Activated CD4-positive, alpha-beta T cell treated with anti-CD3 and anti-CD28 coated beads for 48 hours (primary cell): ENCODE data around the gene ZNF561.
A peak's percentile ranks its signal among the peaks of the same experiment; 100 is the strongest.
"Not testable (repeated sequence)": the region's sequence is repeated elsewhere in the genome, so short reads cannot be mapped to it uniquely, and the experiment has no call there.

ENCODE experiments used
- DNase-seq: peaks from one replicate; pipeline ENCODE4 v3.0.0-alpha.2; 2020

ZNF561 gene

DNA sequence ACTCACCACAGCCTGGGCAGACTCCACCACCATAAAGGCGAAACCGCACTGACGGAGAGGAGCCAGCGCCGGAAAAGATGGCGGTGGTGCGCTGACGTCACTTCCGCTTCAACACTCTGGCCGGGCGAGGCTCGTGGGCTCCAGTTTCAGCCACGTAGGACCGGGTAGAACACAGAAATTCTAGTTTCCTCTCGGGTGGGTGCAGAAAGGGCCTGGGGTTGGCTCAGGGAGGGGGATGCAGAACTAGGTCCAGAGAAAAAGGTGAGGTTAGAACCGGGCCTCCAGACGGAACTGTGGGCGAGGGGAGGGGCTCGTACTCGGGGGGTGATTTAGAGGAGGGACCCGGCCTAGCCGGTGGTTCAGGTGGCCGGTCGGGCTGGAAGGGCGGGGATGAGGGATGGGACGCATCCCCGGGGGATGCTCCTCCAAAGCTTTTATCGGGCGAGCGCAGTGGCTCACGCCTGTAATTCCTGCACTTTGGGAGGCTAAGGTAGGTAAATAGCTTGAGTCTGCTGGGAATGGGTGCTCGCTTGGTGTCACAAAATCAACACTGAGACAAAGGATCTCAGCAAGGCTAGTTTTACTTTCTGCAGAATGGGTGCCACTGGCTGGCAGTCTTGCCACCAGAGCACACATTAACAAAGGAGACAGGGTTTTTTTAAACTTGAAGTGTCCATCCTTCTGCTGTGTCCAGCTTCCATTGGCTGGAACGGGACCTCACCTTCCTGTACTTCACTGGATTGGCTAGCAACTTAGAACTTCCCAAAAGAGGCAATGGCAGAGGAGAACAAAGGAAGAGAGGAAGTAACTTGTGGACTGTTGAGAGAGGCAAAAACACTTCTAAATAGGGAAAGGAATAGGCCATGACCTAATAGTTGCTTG is at the start of gene ZNF561:
TSS of gene ZNF561 (minus strand) at position 77 of the 882 bp plus-strand sequence. CDS start 1,776 bp downstream, outside the sequence.
- peak; percentile 92 for DNase-seq

DNA sequence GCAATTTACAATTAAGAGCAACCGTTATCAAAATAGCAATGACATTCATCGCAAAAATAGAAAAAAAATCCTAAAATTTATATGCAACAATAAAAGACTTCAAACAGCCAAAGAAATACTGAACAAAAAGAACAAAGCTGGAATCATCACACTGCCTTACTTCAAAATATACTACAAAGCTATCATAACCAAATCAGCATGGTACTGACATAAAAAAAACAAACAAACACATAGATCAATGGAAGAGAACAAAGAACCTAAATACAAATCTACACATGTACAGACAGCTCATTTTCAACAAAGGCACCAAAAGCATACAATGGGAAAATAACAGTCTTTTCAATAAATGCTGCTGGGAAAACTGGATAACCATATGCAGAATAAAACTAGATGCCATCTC is 47.5 kb upstream of the ZNF561 start:
- DNase-seq = no peak

DNA sequence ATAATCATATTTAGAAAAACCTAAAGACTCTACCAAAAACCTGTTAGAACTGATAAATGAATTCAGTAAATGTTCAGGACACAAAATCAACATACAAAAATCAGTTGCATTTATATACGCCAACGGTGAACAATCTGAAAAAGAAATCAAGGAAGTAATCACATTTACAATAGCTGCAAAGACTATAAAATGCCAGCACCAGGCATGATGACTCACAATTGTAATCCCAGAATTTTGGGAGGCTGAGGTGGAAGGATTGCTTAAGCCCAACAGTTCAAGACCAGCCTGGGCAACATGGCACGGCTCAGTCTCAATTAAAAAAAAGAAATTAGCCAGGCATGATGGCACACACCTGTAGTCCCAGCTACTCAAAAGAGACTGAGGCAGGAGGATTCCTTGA is 46.9 kb upstream of the ZNF561 start:
- no peak for DNase-seq

DNA sequence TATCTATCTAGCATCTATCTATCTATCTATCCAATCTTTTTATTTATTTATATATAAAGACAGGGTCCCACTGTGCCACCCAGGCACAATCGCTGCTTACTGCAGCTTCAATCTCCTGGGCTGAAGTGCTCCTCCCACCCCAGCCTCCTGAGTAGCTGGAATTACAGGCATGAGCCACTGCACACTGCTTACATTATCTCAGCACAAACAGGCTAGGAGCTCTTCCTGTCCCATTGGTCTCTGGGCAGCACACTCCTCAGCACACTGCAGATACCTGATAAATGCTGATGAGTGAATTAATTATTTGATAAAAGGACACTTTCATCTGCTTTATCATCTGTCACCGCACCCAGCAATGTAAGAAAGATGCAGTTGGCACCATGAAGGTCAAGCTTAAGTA is 37.7 kb upstream of the ZNF561 start:
- DNase-seq = no peak

DNA sequence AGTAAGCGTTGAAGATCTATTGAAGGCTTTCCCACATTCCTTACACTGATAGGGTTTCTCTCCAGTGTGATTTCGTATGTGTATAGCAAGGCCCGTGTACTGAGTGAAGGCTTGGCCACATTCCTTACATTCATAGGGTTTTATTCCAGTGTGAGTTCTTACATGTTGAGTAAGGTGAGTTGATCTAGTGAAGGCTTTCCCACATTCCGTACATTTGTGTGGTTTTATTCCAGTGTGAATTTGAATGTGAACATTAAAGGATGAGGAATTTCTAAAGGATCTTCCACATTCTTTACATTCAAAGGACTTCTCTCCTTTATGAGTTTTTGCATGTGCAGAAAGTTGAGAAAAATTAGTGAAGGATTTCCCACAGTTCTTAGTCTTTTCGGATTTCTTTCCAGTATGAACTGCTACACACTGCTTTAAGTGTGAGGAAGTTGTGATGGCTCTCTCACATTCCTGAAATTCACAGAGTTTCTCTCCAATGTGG is 32.1 kb upstream of the ZNF561 start:
- not testable (repeated sequence) for DNase-seq

DNA sequence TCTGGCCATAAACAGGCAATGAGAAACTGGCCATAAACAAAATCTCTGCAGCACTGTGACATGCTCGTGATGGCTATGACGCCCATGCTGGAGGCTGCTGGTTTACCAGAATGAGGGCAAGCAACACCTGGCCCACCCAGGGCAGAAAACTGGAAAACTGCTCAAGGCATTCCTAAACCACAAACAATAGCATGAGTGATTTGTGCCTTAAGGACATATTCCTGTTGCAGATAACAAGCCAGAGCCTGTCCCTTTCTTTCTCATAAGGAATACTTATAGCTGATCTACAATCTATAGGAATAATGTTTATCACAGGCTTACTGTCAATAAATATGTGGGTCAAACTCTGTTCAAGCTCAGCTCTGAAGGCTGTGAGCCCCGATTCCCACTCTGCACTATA is 30.4 kb upstream of the ZNF561 start:
- not testable (repeated sequence) for DNase-seq

DNA sequence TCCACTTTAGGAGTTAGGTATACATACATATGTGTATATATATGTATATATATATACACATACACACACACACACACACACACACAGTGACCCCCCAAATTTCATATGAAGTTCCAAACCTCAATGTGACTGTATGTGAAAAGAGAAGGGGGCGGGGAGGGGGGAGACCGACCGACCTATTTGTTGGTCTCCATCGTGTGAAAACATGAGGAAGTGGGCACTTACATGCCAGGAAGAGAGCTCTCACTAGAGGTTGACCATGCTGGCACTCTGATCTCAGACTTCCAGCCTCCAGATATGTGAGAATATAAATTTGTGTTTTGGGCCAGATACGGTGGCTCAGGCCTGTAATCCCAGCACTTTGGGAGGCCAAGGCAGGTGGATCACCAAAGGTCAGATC is 29.3 kb upstream of the ZNF561 start:
- no peak for DNase-seq

DNA sequence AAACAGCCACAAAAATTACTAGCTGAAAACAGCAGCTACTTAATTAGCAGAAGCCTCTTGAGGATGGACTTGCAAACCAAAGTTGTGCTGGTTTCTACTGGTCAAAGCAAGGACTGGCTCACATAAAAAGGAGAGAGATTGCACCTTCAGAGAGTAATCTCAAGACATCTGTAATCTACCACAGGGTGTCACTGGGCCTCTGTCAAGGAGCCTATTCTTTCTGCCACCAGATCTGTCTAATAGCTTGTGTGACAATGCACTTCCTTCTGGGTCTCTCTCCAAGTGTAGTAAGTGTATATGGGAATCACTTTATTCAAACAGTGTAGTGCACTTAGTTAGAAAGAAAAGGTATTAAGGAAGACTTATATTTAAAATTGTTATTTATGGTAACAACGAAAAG is 24.4 kb upstream of the ZNF561 start:
- DNase-seq = no peak

DNA sequence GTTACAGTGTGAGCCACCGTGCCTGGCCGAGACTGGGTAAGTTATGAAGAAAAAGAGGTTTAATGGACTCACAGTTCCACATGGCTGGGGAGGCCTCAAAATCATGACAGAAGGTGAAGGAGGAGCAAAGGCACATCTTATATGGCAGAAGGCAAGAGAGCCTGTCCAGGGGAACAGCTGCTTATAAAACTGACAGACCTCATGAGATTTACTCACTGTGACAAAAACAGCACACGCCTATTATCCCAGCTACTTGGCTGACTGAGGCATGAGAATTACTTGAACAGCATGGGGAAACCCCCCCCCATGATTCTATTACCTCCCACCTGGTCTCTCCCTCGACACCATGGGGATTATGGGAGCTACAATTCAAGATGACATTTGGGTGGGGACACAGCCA is 23.4 kb upstream of the ZNF561 start:
- no peak for DNase-seq

DNA sequence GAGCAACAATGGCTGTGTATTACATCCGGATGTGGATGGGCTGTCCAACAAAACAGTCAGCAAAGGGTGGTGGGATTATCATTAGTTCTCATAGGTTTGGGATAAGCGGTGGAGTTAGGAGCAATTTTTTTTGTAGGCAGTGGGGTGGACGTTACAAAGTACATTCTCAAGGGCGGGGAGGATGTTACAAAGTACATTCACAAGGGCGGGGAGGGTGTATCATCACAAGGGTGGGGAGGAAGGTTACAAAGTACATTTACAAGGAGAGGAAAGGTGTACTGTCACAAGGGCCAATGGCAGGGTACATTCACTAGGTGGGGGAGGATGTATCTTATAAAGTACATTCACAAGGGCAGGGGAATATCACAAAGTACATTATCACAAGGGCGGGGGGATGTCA is 20.8 kb upstream of the ZNF561 start:
- peak; percentile 18 for DNase-seq

DNA sequence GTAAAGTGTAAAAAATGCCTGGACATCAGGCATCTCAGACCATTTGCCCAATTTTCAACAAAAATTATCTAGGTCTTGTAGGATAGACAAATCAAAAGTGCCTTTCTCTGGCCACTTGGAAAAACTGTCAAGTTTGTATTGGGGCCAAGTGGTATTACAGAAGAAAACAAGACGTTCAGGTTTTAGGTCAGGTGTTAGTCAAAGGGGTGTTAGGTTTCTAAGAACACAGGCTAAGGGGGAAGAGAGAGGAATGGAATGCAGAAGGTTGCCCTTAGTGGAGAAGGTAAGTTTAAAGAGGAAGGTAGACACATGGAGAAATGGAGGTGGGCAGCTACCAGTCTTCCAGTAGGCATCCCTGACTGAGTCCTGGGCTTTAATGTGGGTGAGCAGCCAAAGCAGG is 19.9 kb upstream of the ZNF561 start:
- DNase-seq = no peak

DNA sequence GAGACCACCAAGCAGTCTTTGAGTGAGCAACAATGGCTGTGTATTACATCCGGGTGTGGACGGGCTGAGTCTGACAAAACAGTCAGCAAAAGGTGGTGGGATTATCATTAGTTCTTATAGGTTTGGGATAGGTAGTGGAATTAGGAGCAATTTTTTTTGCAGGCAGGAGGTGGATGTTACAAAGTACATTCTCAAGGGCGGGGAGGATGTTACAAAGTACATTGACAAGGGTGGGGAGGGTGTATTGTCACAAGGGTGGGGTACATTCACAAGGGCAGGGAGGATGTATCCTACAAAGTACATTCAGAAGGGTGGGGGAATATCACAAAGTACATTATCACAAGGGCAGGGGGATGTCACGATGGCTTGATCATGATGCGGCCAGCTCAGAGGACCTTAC is 15.0 kb upstream of the ZNF561 start:
- DNase-seq = no peak

DNA sequence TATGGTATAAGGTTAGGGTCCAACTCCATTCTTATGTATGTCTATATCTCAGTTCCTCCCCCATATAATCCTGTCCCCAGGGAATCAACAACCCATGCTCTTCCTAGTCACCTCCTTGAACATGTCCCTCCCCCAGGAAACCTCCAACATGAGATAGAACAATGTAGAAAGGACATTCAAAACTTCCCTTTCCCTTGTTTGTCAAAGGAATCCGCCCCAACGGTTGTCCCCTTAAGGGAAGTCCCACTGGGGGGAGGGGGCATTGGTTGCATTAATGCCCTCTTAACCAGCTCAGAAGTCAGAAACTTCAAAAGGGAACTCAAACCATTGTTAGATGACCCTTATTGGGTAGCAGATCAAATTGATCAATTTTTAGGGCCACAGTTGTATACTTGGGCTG is 6.8 kb upstream of the ZNF561 start:
- no peak for DNase-seq

DNA sequence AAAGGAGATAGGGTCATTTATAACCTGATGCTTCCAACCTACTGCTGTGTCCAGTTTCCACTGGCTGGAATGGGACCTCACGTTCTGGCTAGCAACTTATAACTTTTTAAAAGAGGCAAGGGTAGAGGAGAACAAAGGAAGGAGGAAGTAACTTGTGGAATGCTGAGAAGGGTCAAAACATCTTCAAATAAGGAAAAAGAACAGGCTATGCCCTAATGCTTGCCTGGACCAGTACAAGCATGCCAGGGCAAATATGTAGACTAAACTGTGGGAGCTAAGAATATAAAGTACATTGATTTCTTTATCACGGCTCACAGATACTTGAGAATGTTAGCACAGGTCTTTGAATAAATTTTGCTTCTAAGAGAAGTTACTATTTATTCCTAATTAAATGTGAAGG is 1.5 kb upstream of the ZNF561 start:
- no peak for DNase-seq

DNA sequence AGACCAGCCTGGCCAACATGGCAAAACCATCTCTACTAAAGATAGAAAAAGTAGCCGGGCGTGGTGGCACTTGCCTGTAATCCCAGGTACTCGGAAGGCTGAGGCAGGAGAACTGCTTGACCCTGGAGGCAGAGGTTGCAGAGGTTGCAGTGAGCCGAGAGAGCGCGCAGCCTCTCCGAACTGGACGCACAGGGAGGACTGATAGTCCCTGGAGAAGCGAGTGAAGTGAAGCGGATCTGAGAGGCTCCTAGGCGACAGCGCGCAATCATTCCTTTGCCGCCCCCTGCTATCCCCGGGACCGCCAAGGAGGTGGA is 233 bp downstream of the ZNF561 start:
- DNase-seq = no peak

DNA sequence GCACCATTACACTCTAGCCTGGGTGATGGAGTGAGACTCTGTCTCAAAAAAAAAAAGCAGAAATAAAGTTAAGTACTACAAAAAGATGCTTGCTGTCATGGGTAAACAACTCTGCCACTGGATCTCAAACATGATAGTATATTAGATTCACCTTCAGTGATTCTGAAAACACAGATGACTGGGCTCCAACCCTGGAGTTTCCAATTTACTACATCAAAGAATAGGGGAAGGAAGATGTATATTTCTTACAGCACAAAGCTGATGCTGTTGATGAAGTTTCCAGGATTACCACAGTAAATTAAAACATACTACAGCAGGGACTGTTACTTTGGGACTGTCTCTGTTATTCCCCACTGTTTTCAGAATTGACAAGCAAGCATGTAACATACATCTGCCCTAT is 5.2 kb downstream of the ZNF561 start:
- DNase-seq = no peak

DNA sequence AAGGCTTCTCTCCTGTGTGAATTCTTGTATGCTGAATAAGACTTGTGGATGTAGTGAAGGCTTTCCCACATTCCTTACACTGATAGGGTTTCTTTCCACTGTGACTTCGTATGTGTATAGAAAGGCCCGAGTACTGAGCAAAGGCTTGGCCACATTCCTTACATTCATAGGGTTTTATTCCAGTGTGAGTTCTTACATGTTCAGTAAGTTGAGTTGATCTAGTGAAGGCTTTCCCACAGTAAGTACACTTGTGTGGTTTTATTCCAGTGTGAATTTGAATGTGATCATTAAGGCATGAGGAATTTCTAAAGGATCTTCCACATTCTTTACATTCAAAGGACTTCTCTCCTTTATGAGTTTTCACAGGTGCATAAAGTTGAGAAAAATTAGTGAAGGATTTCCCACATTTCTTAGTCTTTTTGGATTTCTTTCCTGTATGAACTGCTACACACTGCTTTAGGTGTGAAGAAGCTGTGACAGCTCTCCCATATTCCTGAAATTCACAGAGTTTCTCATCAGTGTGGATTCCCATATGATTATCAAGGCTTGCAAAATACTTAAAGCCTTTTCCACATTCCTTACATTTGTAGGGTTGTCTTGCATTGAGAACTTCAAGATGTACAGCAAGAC is 10.4 kb downstream of the ZNF561 start:
- DNase-seq = no peak

DNA sequence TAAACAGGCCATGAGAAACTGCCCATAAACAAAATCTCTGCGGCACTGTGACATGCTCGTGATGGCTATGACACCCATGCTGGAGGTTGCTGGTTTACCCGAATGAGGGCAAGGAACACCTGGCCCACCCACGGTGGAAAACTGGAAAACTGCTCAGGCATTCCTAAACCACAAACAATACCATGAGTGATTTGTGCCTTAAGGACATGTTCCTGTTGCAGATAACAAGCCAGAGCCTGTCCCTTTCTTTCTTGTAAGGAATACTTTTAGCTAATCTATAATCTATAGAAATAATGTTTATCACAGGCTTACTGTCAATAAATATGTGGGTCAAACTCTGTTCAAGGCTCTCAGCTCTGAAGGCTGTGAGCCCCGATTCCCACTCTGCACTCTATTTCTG is 12.1 kb downstream of the ZNF561 start:
- no peak for DNase-seq

DNA sequence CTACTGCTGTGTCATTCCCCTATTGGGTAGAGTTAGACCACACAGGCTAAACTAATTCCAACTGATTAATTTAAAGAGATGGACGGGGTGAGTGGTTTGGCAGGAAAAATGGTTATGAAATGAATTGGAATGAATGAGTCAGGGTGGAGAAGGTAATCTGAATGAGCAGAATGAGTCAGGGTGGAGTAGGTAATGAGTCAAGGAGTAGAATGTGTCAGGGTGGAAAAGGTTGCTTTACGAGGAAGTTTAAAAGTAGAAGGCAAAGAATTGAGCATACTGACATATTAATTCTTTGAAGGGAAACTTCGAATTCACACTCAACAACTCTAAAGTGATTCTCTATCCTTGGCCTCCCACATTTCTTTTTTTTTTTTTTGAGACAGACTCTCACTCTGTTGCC is 24.0 kb downstream of the ZNF561 start:
- DNase-seq = no peak

DNA sequence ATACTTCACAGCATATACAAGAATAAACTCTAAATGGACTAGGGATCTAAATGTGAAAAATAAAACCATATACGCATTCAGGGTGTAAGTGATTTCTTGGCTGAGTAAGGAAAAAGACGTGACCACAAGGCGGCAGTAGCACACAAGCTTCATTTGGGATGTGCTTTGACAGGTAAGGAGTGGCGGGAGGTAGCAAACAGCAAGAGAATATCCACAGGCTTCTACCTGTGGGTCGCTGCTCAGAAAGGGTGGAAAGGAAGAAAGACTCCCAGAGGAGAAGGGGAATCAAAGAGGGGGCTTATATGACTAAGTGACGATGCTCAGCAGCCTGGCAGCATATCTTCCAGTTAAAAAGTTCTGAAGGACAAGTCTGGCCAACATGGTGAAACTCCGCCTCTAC is 34.3 kb downstream of the ZNF561 start:
- peak; percentile 85 for DNase-seq

DNA sequence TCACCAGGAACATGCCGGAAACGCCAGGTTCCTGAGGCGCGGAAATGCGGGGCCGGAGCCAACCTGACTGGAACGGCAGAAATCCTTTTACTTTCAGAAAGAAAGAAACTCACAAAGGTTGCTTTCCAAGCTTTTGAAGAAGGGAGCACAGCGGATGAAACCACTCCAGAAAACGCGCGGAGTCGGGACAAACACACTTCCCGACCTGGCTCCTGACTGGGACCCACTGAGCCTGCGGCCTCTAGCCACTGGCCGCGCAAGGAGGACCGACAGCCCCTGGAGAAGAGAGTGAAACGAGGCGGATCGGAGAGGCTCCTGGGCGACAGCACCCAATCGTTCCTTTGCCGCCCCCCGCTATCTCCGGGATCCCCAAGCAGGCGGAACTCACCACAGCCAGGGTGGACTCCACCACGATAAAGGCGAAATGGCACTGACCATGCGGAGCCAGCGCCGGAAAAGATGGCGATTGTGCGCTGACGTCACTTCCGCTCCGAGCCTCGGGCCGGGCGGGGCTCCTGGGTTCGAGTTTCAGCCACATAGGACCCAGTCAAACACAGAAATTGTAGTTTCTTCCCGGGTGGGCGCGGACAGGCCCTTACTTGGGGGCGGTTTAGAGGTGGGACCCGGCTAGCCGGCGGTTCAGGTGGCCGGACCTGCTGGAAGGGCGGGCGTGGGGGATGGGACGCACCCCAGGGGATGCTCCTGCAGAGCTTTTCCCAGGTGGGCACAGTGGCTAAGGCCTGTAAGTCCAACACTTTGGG is 36.8 kb downstream of the ZNF561 start, which contains the start of gene ZNF121:
TSS of gene ZNF121 (minus strand) at position 432 of the 761 bp plus-strand sequence. CDS start 16,407 bp downstream, outside the sequence.
- DNase-seq = peak; percentile 89

DNA sequence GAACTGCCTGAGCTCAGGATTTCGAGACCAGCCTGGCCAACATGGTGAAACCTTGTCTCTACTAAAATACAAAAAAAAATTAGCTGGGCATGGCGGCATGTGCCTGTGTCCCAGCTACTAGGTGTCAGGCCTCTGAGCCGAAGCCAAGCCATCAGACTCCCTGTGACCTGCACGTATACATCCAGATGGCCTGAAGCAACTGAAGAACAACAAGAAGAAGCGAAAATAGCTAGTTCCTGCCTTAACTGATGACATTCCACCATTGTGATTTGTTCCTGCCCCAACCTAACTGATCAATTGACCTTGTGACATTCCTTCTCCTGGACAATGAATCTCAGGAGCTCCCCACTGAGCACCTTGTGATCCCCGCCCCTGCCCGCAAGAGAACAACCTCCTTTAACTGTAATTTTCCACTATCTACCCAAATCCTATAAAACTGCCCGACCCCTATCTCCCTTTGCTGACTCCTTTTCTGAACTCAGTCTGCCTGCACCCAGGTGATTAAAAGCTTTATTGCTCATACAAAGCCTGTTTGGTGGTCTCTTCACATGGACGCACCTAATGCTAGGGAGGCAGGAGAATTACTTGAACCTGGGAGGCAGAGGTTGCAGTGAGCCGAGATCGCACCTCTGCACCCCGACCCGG is 38.8 kb downstream of the ZNF561 start:
- DNase-seq = not testable (repeated sequence)

DNA sequence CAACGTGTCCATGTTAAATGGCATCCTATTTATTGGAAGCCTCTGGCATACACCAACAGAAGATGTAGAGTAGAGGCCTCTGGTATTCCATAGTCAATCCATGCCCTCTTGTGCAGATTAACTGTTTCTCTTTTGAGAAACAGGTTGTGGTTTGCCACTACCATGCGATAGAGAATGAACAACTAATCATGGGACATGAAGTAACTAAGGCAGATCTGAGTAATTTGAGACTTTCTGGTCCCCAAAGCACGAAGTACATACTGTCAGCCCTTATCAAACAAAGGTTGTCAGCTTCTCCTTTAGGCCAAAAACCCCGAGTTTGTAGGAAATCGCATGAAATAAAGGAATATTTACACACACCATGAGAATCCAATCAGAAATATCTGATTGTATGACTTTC is 40.3 kb downstream of the ZNF561 start:
- no peak for DNase-seq
